HG03097 (cell line): ENCODE data around the gene ITGB1.
"Not testable (repeated sequence)": the region's sequence is repeated elsewhere in the genome, so short reads cannot be mapped to it uniquely, and the experiment has no call there.

Experiments used
- ATAC-seq: cut with Tn5 transposase; IDR thresholded peaks from one replicate; pipeline ENCODE4 v1.9.1; 2021; ENCODE audit not compliant: unreplicated experiment, low FRiP score

ITGB1 gene

GRCh38 chr10:32980558-32981468 is 22.8 kb upstream of the ITGB1 start:
- ATAC-seq, result peak; percentile 93

- no peak for ATAC-seq
Measured at GRCh38 chr10:32980242-32980557, 22.2 kb upstream of the ITGB1 start.

DNA sequence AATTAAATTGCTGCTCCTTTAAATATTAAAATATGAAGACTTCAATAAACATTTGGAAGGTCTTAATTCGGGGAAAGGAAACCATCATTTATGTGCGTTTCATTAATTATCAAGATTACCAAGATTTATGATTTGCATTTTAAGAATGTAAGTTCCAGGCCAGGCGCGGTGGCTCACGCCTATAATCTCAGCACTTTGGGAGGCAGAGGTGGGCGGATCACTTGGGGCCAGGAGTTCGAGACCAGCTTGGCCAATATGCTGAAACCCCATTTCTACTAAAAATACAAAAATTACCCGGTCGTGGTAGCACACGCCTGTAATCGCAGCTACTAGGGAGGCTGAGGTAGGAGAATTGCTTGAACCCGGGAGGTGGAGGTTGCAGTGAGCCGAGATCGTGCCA is 21.7 kb upstream of the ITGB1 start:
- ATAC-seq, result not testable (repeated sequence)

DNA sequence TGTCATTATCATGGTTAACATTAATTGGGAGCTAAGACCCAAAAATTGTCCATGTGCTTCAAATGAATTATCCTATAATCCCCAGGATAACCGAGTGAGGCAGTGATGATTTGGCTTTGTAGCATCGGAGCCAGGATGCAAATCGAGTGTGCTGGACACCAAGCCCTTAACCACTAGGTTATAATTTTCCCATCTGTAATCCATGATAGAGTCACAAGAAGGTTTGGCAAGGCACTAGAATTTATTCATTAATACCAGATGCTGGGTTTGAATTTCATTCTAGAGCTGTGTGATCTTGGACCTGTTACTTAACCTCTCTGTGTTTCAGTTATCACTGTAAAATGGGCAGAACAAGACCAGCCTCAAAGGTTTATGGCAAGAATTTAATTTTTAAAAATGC is 21.0 kb upstream of the ITGB1 start:
- ATAC-seq, result no peak

GRCh38 chr10:32977846-32978809 is 20.1 kb upstream of the ITGB1 start:
- not testable (repeated sequence) for ATAC-seq

GRCh38 chr10:32976338-32976737 is 18.3 kb upstream of the ITGB1 start:
- no peak for ATAC-seq

DNA sequence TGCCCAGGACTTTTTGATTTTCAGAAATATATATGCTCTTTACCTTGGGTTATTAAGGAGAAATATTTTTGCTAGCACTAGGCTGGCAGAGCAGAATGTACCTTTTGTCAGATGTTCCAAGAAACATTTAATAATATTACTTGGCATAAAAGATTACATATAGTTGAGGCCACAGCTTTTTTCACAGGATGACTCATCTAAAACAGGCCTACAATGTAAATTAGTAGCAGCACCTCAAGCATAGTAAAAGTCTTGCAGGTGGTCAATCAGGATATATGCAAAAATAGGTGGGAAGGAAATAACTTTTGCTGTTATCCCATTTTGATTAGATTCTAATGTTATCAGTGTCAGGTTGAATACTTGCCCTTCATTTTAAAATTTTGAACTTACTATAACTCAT is 14.9 kb upstream of the ITGB1 start:
- no peak for ATAC-seq

- no peak for ATAC-seq
Measured at GRCh38 chr10:32972460-32972859, 14.4 kb upstream of the ITGB1 start.

GRCh38 chr10:32971536-32972091 is 13.6 kb upstream of the ITGB1 start:
- no peak for ATAC-seq

DNA sequence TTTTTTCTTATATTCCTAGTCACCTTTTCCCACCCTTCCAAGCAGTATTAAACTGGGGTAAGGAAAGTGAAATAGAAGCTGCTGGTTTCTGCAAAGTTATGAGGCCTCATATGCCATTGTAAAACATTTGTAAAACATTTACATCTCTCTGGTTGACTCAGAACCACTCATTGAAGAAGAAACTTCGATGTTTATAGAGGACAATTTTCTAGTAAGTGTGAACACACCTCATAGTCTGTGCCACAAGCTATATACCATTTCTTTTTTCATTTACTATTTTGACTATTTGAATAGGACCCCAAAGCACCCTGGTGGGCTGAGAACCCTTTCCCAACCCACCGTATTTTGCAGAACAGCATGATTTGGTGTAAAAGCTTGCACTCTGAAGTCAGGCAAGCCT is 12.9 kb upstream of the ITGB1 start:
- ATAC-seq, result peak; percentile 66

DNA sequence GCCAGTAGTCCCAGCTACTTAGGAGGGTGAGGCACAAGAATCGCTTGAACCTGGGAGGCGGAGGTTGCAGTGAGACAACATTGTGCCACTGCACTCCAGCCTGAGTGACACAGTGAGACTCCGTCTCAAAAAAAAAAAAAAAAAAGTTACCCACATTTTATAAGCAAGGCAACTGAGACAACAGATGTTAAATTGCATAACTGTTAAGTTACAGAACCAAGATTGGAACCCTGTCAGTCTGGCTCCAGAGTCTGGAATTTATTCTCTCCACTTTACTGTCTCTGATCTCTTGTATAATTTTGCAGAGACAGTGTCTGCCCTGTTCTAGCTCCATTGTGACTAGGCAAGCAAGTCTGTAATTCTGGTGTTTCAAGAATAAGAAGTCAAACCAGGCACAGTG is 6.2 kb upstream of the ITGB1 start:
- ATAC-seq, result no peak

- ATAC-seq, result no peak
Measured at GRCh38 chr10:32963096-32963495, 5.1 kb upstream of the ITGB1 start.

- ATAC-seq, result no peak
Measured at GRCh38 chr10:32962521-32962920, 4.5 kb upstream of the ITGB1 start.

- ATAC-seq, result no peak
Measured at GRCh38 chr10:32961895-32962369, 3.9 kb upstream of the ITGB1 start.

- ATAC-seq, result no peak
Measured at GRCh38 chr10:32961343-32961894, 3.4 kb upstream of the ITGB1 start.

DNA sequence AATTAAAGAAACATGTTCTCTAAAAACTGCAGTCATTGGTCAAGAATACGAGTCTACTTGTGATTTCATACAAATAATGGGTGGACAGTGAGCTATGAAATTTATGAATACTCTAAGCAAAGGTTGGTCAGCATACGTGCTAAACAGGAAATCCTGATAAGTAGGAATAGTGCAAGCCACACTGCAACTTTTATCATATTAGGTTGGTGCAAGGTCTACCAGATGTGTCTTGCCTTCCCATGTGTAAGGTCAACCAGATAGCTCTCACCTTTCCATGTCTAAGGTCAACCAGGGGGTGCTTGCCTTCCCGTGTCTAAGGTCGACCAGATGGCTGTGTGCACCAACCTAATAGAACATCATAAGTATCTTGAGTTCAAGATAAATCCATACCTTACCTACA is 2.0 kb upstream of the ITGB1 start:
- no peak for ATAC-seq

DNA sequence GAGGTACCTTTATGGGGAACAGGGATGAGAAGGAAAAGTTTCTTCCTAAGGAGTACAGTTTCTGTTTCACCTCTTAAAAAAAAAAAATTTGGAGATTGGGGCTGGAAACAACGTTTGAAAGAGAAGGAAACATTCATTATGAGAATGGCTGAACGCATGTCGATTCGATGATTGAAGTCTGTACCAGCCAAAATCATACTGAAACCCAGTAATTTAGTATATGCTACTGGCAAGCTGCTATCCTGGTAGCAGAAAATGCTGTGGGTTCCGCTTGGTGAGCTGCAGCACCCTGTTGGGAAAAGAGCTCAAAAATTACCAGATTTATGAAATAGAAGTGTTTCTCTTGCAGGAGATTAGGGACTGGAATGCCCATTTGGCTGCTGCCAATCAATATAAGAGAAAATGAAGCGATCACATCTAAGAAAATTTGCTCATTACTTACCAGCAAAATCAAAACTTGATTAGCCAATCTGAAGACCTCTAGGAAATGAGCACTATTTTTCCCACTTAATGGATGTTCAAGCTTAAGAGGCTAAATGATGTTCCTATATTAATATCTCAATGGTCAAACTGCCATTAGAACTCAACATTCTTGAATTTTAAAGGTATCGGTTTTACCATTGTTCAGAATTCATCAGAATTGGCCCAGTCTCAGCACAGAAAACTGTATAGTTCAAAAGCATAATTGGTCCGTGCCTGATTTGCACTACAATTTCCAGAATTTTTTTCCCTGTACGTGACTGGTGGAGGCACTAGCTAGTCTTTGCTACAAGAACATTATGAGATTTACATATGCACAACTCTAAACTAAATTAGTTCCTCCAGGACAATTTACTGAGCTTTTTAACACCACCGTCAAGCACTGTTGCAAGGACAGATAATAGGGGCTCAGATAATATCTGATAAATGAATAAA is 1.2 kb upstream of the ITGB1 start:
- no peak for ATAC-seq

DNA sequence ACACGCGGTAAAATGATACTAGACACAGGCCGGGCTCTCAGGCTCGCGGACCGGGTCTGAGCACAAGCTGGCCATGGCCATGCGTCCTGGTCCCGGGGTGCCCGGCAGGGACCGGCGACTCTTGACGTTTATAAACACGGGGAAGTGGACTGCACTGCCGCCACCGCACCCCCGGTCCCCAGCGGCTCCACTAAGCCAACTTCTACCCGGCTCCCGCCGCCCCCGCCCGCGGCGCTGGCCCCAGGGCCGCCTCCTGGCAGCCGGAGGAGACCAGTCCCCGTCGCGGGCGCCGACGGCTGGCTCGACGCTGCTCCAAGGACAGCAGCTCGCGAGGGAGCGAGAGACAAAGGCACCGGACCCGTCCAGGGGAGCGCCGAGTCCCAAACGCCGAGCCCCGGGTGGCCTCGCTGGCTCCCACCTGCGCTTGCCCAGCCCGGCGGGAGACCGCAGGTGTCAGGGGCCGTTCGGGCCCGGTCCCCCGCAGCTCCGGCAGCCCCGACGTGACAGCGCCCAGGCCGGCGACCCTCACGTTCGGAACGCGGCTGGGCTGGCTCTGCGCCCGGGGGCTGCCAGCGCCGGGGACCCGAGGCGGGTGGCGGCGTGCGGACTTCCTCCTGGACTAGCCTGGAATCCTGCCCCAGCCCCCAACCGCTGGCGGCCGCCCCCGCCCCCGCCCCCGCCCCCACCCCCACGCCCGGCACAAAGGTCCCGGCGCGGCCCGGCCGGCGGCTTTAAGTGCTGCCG is 517 bp downstream of the ITGB1 start:
- peak; percentile 20 for ATAC-seq
